ENCODE results near the gene MAML3. TPM values are rescaled to one million over a fixed set of nuclear protein-coding genes. Genes with fewer than 3 reads are reported as not detected.

Gene MAML3
- total RNA-seq, 1 donor from 2014 or later, result 8.0 TPM

DNA sequence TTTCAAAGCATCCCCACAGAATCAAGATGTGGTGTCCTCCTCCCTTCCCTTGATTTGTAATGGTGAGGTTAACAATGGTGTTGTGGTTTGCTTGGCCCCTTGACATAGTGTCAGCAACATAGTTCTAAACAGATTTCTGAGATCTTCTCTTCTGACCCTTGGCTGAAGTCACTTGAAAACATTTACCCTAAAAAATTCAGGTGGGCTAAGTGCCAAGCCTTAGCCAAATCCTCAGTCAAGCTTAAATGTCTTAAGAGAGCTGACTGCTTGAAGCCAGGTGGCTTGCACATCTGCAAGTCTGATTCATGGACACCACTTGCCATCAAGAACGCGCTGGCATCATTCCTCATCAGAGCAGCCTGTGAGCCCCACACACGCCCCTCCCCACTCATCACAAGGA is 315.2 kb downstream of the MAML3 start:
- Mint-ChIP-seq H3K36me3 (ENCODE audit: unreplicated experiment) (no peaks in the 10 kb centered on the region), H3K27me3 (ENCODE audit: unreplicated experiment) (no peaks in the 10 kb centered on the region), H3K9me3 (ENCODE audit: unreplicated experiment) (no peaks in the 10 kb centered on the region), H3K4me3 (ENCODE audit: unreplicated experiment) (no peak overlapping the region), H3K4me1 (ENCODE audit: unreplicated experiment) (peaks cover 21% of the 10 kb centered on the region), H3K27ac (ENCODE audit: unreplicated experiment) (no peak overlapping the region)
- TF ChIP-seq, protein P1, sequence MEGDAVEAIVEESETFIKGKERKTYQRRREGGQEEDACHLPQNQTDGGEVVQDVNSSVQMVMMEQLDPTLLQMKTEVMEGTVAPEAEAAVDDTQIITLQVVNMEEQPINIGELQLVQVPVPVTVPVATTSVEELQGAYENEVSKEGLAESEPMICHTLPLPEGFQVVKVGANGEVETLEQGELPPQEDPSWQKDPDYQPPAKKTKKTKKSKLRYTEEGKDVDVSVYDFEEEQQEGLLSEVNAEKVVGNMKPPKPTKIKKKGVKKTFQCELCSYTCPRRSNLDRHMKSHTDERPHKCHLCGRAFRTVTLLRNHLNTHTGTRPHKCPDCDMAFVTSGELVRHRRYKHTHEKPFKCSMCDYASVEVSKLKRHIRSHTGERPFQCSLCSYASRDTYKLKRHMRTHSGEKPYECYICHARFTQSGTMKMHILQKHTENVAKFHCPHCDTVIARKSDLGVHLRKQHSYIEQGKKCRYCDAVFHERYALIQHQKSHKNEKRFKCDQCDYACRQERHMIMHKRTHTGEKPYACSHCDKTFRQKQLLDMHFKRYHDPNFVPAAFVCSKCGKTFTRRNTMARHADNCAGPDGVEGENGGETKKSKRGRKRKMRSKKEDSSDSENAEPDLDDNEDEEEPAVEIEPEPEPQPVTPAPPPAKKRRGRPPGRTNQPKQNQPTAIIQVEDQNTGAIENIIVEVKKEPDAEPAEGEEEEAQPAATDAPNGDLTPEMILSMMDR (IDR thresholded peaks at IDR 0.05), result no peak
- no peak for DNase-seq (ENCODE audit: extremely low spot score, unreplicated experiment)

DNA sequence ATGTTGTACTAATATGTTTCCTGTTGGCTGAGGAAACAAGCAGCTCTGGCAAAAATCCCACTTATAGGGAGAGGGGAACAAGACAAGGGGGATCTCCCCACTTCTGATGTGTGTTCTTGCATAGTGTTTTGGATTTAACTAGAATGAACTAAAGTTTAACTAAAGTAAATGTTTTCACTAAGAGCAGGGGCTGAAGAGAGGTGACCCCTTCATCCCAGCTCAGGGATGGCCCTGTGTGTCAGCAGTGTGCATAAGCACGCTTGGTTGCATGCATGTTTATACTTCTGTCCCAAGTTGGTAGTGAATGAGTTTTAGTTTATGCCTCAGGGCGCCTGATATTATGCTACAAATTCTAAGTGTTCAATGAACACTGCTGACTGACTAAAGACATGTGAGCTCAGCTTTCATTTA is 319.0 kb downstream of the MAML3 start:
- Mint-ChIP-seq H3K9me3 (ENCODE audit: unreplicated experiment) (no peaks in the 10 kb centered on the region), H3K4me3 (ENCODE audit: unreplicated experiment) (no peak overlapping the region), H3K36me3 (ENCODE audit: unreplicated experiment) (no peaks in the 10 kb centered on the region), H3K27ac (ENCODE audit: unreplicated experiment) (peak overlapping the region; percentile 31), H3K4me1 (ENCODE audit: unreplicated experiment) (peaks cover 21% of the 10 kb centered on the region), H3K27me3 (ENCODE audit: unreplicated experiment) (no peaks in the 10 kb centered on the region)
- DNase-seq (ENCODE audit: extremely low spot score, unreplicated experiment), result no peak
- TF ChIP-seq, protein P1 (IDR thresholded peaks at IDR 0.05), result no peak

DNA sequence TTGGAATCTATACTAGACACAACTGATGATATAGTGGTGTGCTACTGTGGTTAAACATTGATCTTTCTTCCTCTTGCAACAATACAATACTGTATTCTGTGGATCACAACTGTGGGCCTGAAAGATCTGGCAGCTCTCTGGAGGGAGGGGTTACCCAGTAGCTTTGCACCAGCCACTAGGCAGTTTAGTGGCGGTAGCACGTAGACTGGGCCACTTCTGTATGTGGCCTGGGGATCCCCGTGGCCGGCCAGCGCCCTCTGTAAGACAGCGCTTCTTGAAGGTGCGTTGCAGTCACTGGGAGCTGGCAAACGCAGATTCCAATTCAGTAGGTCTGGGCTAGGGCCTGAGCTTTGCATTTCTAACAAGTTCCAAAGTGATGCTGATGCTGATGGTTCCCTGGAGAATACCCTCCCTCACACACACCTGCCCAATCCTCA is 319.7 kb downstream of the MAML3 start:
- no peak overlapping the region for H3K4me3 Mint-ChIP-seq (ENCODE audit: unreplicated experiment)
- no peaks in the 10 kb centered on the region for H3K9me3 Mint-ChIP-seq (ENCODE audit: unreplicated experiment)
- TF ChIP-seq, protein P1 (IDR thresholded peaks at IDR 0.05), result no peak
- H3K27me3 Mint-ChIP-seq (ENCODE audit: unreplicated experiment), result no peaks in the 10 kb centered on the region
- no peak for DNase-seq (ENCODE audit: extremely low spot score, unreplicated experiment)
- H3K27ac Mint-ChIP-seq (ENCODE audit: unreplicated experiment), result no peak overlapping the region
- peaks cover 21% of the 10 kb centered on the region for H3K4me1 Mint-ChIP-seq (ENCODE audit: unreplicated experiment)
- no peaks in the 10 kb centered on the region for H3K36me3 Mint-ChIP-seq (ENCODE audit: unreplicated experiment)

DNA sequence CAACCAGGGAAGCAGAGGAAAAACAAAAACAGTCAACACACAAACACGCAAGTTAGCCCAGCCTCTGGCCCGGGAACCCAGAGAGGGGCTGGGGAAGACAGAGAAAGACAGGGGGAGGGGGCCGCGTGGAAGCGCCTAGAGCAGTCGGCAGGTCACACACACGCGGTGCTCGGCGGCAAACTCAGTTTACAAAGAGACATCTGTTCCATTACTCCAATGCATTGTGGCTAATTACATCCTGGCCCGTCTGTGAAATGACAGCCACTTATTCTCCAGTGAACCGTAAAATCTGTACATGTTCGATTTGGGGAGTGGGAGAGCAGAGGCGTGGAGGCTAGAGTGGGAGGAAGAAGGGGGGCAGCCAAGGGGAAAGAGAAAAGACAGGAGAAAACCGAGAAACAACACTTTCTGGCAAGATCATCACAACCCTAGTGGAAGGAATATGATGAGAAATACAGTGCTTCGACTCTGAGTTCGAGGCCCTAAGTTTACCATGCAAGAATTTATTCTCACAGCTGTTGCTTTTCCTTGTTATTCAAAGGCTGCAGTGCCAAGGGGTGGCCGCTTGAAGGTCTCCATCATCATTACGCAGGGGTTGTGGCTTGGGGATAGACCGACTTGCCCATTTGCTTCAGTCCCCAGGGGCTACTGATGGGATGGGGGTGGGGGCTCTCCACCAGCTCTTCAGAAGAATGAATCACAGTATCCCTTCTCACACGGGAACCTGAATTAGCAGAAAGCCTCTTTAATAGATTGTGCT is 320.7 kb downstream of the MAML3 start:
- H3K4me3 Mint-ChIP-seq (ENCODE audit: unreplicated experiment), result no peak overlapping the region
- H3K36me3 Mint-ChIP-seq (ENCODE audit: unreplicated experiment), result no peaks in the 10 kb centered on the region
- TF ChIP-seq, protein P1 (IDR thresholded peaks at IDR 0.05), result no peak
- no peak for DNase-seq (ENCODE audit: extremely low spot score, unreplicated experiment)
- H3K9me3 Mint-ChIP-seq (ENCODE audit: unreplicated experiment), result no peaks in the 10 kb centered on the region
- no peak overlapping the region for H3K27ac Mint-ChIP-seq (ENCODE audit: unreplicated experiment)
- no peaks in the 10 kb centered on the region for H3K27me3 Mint-ChIP-seq (ENCODE audit: unreplicated experiment)
- peaks cover 21% of the 10 kb centered on the region for H3K4me1 Mint-ChIP-seq (ENCODE audit: unreplicated experiment)

DNA sequence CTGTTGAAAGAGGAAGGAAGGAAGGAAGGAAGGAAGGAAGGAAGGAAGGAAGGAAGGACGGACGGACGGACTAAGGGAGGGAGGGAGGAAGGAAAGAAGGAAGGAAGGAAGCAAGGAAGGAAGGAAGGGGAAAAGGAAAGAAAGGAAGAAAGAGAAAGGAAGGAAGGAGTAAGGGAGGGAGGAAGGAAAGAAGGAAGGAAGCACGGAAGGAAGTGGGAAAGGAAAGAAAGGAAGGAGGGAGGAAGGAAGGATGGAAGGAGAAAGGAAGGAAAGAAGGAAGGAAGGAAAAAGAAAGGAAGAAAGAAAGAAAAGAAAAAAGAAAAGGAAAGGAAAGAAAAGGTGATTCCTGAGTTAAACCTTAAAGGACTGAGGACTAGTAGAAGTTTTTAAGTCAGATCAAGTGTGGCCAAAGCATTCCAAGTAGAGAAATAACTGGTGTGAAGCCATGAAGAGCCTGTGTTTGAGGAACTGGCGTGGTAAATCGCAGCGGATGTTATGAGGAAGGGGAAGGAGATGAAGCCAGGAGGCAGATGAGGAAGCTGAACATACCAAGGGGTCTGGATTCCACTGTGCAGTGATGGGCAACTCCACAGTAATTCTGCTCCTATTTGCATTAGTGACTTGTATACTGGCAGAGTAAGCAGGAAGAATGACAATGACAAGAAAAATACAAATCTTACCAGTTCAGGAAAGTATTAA is 324.9 kb downstream of the MAML3 start:
- Mint-ChIP-seq H3K36me3 (ENCODE audit: unreplicated experiment) (no peaks in the 10 kb centered on the region), H3K4me1 (ENCODE audit: unreplicated experiment) (no peaks in the 10 kb centered on the region), H3K27me3 (ENCODE audit: unreplicated experiment) (no peaks in the 10 kb centered on the region), H3K27ac (ENCODE audit: unreplicated experiment) (no peak overlapping the region), H3K9me3 (ENCODE audit: unreplicated experiment) (no peaks in the 10 kb centered on the region), H3K4me3 (ENCODE audit: unreplicated experiment) (no peak overlapping the region)
- no peak for DNase-seq (ENCODE audit: extremely low spot score, unreplicated experiment)
- TF ChIP-seq, protein P1 (IDR thresholded peaks at IDR 0.05), result no peak
